Effector memory CD4-positive, alpha-beta T cell (primary cell): ENCODE measurements around the gene PKD1.

Experiments used
- DNase-seq, 3 donors: peaks; one replicate each; pipeline ENCODE4 v3.0.0-alpha.2; 2020
- H3K27ac ChIP-seq: 2 replicates; pipeline ENCODE4 v1.7.0; 2013; ENCODE audit warnings: mild to moderate bottlenecking, low read length, moderate library complexity; ENCODE audit not compliant: insufficient read depth, poor library complexity, severe bottlenecking
- H3K27me3 ChIP-seq: replicated peaks from 2 replicates; pipeline ENCODE4 v1.7.0; 2013; ENCODE audit warnings: mild to moderate bottlenecking, low read length; ENCODE audit not compliant: insufficient read depth, control insufficient read depth, poor library complexity, severe bottlenecking
- H3K36me3 ChIP-seq: 2 replicates; pipeline ENCODE4 v1.7.0; 2013; ENCODE audit warnings: mild to moderate bottlenecking, low read length, moderate library complexity; ENCODE audit not compliant: control insufficient read depth, insufficient read depth
- H3K4me1 ChIP-seq: 2 replicates; pipeline ENCODE4 v1.7.0; 2013; ENCODE audit warnings: low read length, mild to moderate bottlenecking; ENCODE audit not compliant: control insufficient read depth, insufficient read depth, poor library complexity, severe bottlenecking
- H3K4me3 ChIP-seq: 2 replicates; pipeline ENCODE4 v1.7.0; 2013; ENCODE audit warnings: low read length, low read depth, mild to moderate bottlenecking; ENCODE audit not compliant: insufficient read depth, poor library complexity, severe bottlenecking
- H3K9me3 ChIP-seq: 2 replicates; pipeline ENCODE4 v1.7.0; 2013; ENCODE audit warnings: mild to moderate bottlenecking, low read length, moderate library complexity; ENCODE audit not compliant: control insufficient read depth

The PKD1 gene

DNA sequence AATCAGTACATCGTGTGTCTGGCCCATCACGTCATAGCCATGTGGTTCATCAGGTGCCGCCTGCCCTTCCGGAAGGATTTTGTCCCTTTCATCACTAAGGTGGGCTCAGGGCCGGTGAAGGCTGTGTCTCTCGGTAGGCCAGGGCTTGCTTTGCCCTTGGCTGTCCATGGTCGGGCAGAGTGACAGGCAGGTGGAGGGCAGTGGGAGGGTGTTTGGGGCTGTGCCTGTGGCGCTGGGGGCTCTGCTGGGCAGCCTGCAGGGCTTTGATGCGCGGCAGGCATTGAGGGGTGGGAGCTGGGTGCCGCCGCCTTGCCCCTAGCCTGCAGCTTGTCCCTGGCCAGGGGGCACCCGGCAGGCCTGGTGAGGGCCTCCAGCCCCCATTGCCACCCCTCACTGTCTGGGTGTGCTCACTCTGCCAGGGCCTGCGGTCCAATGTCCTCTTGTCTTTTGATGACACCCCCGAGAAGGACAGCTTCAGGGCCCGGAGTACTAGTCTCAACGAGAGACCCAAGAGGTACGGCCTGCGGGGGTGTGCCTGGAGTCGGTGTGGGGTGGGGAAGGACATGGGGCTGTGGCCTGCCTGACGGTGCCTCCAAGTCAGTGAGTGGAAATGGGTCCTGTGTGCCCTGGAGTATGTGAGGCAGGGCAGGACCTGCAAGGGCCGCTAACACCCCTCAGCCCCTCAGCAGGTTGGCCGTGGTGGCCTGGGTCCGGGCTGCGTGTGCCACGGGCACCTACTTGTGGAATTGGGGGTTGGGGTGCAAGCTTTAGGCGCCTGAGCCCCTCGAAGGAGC, 59.4 kb downstream of the PKD1 start:
- H3K4me3 ChIP-seq: no peak overlapping the region
- H3K27ac ChIP-seq: no peak overlapping the region
- no peaks in the 10 kb centered on the region for H3K27me3 ChIP-seq
- DNase-seq: no peak
- H3K4me1 ChIP-seq: no peaks in the 10 kb centered on the region
- no peaks in the 10 kb centered on the region for H3K9me3 ChIP-seq
- peaks cover 60% of the 10 kb centered on the region for H3K36me3 ChIP-seq

DNA sequence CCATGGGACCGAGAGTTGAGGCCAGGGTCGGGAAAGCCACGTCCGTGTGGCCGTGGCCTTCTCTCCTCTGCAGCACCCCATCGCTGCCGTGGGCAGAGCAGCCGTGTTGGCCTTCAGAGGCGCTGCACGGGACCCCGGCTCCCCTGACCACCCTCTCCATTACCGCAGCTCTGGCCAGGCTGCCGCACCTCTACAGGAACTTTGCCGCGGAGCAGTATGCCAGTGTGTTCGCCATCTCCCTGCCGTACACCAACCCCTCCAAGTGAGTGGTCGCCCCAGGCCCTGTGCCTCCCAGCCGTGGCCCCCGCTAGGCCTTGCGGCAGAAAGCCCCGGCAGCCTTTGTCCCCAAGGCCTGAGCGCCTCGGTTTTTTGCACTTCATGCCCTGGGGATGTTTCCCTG, 60.1 kb downstream of the PKD1 start:
- peaks cover 55% of the 10 kb centered on the region for H3K36me3 ChIP-seq
- no peaks in the 10 kb centered on the region for H3K9me3 ChIP-seq
- H3K4me3 ChIP-seq: no peak overlapping the region
- H3K27me3 ChIP-seq: no peaks in the 10 kb centered on the region
- H3K4me1 ChIP-seq: no peaks in the 10 kb centered on the region
- no peak for DNase-seq
- no peak overlapping the region for H3K27ac ChIP-seq

- H3K27ac ChIP-seq: no peak overlapping the region
- H3K4me3 ChIP-seq: no peak overlapping the region
- peaks cover 49% of the 10 kb centered on the region for H3K36me3 ChIP-seq
- DNase-seq: no peak
- H3K9me3 ChIP-seq: no peaks in the 10 kb centered on the region
- no peaks in the 10 kb centered on the region for H3K27me3 ChIP-seq
- H3K4me1 ChIP-seq: no peaks in the 10 kb centered on the region
Observed at GRCh38 chr16:2074071-2074470, 61.6 kb downstream of the PKD1 start.

GRCh38 chr16:2072926-2073325, 62.8 kb downstream of the PKD1 start:
- Histone ChIP-seq H3K9me3 (no peaks in the 10 kb centered on the region), H3K27me3 (no peaks in the 10 kb centered on the region), H3K4me1 (no peaks in the 10 kb centered on the region), H3K4me3 (no peak overlapping the region), H3K27ac (no peak overlapping the region), H3K36me3 (peaks cover 45% of the 10 kb centered on the region)
- no peak for DNase-seq

- H3K4me3 ChIP-seq: no peak overlapping the region
- no peak for DNase-seq
- H3K27me3 ChIP-seq: no peaks in the 10 kb centered on the region
- peaks cover 41% of the 10 kb centered on the region for H3K36me3 ChIP-seq
- no peaks in the 10 kb centered on the region for H3K4me1 ChIP-seq
- no peaks in the 10 kb centered on the region for H3K9me3 ChIP-seq
- H3K27ac ChIP-seq: no peak overlapping the region
Observed at GRCh38 chr16:2071454-2072202, 64.1 kb downstream of the PKD1 start.

- Histone ChIP-seq H3K27ac (no peak overlapping the region), H3K27me3 (no peaks in the 10 kb centered on the region), H3K36me3 (peaks cover 44% of the 10 kb centered on the region), H3K9me3 (no peaks in the 10 kb centered on the region), H3K4me1 (no peaks in the 10 kb centered on the region), H3K4me3 (no peak overlapping the region)
- DNase-seq: no peak
Observed at GRCh38 chr16:2070576-2071453, 64.9 kb downstream of the PKD1 start.

DNA sequence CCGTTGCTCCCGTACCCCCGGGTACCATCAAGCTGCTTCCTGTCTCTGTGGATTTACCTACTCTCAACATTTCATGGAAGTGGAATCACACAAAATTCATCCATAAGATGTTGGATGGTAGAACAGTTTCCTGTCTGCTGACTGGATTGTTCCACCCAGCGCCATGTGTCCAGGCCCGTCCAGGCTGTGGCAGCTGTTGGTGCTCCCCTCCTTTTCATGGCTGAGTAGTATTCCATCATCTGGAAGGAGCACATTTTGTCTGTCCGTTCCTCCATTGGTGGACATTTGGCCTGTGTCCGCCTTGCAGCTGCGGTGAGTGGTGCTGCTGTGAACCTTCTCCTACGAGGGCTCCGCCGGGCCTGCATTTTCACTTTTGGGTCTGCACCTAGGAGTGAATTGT, 69.6 kb downstream of the PKD1 start:
- Histone ChIP-seq H3K27me3 (no peaks in the 10 kb centered on the region), H3K4me1 (no peaks in the 10 kb centered on the region), H3K27ac (no peak overlapping the region), H3K9me3 (no peaks in the 10 kb centered on the region), H3K4me3 (no peak overlapping the region), H3K36me3 (peaks cover 40% of the 10 kb centered on the region)
- no peak for DNase-seq

DNA sequence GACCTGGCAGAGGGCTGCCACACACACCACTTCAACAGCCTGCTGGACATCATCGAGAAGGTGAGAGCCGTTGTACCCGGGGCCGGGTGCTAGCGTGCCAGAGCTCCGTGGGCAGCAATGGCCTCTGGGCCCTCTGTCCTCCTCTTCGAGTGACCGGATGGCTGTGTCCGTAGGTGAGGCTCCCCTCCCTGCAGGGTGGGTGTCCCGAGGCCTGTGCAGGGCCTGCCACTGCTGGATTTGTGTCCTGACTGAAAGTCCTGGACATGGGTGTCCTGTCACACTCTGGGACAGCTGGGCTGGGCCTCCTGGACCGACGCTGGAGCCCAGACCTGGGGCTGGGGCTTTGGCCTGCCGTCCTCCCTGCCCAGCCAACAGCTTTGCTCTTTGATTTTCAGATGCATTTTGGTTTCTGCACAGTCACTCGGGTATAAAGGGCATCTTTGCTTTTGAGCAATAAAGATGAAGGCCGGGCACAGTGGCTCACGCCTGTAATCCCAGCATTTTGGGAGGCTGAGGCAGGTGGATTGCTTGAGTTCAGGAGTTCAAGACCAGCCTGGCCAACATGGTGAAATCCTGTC, 71.2 kb downstream of the PKD1 start:
- Histone ChIP-seq H3K27ac (no peak overlapping the region), H3K4me3 (no peak overlapping the region), H3K36me3 (peaks cover 39% of the 10 kb centered on the region), H3K27me3 (no peaks in the 10 kb centered on the region), H3K4me1 (no peaks in the 10 kb centered on the region), H3K9me3 (no peaks in the 10 kb centered on the region)
- DNase-seq: no peak

GRCh38 chr16:2063861-2064260, 71.8 kb downstream of the PKD1 start:
- Histone ChIP-seq H3K27me3 (no peaks in the 10 kb centered on the region), H3K9me3 (no peaks in the 10 kb centered on the region), H3K27ac (no peak overlapping the region), H3K4me3 (no peak overlapping the region), H3K36me3 (peaks cover 37% of the 10 kb centered on the region), H3K4me1 (no peaks in the 10 kb centered on the region)
- DNase-seq: no peak
